SK-N-SH (cell line): ENCODE results near the gene MRPL12.

Experiments used
- CTCF ChIP-seq: fragments of 200-600 bp; sonication (generic); IDR thresholded peaks from 2 replicates; pipeline ENCODE4 v1.6.1; 2017; ENCODE audit warnings: antibody characterized with exemption, mild to moderate bottlenecking, moderate library complexity
- RAD21 ChIP-seq: IDR thresholded peaks from 2 replicates; pipeline ENCODE4 v1.6.1; 2012; ENCODE audit warnings: mild to moderate bottlenecking, low read length
- ZBTB33 ChIP-seq: IDR thresholded peaks from 2 replicates; pipeline ENCODE4 v1.4.0; 2012; ENCODE audit warnings: low read depth, borderline replicate concordance

- TF ChIP-seq CTCF, result no peak
- TF ChIP-seq ZBTB33, result no peak
- no peak for TF ChIP-seq RAD21
Observed at GRCh38 chr17:81740395-81740961, 37.3 kb downstream of the MRPL12 start.
